ENCODE measurements around the gene MAP3K9. TPM values are rescaled to one million over a fixed set of nuclear protein-coding genes. Genes with fewer than 3 reads are reported as not detected.

Gene MAP3K9
- total and polyA plus RNA-seq, 10 donors, result 0.42 to 8.0 (median 3.7) TPM

DNA sequence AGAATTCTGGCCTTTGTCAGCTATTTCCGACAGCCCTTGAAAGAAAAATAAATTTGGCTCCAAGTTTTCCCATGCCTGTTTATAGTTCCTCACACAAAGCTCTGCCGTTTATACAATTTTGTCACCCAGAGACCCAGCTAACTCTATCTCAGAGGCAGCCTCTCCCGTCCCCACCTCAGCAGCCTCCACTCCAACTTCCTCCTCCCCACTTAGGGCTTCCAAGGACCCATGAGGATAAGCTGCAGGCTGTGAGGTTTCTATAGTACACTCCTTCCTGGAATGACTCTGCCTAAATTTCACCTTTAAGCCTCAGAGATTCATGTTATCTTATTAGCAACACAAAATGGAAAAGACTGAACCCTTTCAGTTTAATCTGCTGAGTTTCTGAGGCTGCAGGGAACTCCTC, 95.8 kb downstream of the MAP3K9 start:
- H3K36me3 ChIP-seq, result no peaks in the 10 kb centered on the region
- no peaks in the 10 kb centered on the region for H3K9me3 ChIP-seq
- no peaks in the 10 kb centered on the region for H3K27me3 ChIP-seq (replicated peaks in 1 of 7)
- 48 to 74% (median 56%) methylated on average over 3 of the region's 3 CpGs for WGBS, 5 donors
- no peak overlapping the region for H3K4me3 ChIP-seq
- H3K4me1 ChIP-seq, result peaks cover 0 to 23% (median 14%) of the 10 kb centered on the region in 6 donors
- DNase-seq, result no peak
- TF ChIP-seq POLR2AphosphoS5 (IDR thresholded peaks at IDR 0.05) (no peak), POLR2A (IDR thresholded peaks at IDR 0.05) (no peak)
- TF ChIP-seq, protein P1, sequence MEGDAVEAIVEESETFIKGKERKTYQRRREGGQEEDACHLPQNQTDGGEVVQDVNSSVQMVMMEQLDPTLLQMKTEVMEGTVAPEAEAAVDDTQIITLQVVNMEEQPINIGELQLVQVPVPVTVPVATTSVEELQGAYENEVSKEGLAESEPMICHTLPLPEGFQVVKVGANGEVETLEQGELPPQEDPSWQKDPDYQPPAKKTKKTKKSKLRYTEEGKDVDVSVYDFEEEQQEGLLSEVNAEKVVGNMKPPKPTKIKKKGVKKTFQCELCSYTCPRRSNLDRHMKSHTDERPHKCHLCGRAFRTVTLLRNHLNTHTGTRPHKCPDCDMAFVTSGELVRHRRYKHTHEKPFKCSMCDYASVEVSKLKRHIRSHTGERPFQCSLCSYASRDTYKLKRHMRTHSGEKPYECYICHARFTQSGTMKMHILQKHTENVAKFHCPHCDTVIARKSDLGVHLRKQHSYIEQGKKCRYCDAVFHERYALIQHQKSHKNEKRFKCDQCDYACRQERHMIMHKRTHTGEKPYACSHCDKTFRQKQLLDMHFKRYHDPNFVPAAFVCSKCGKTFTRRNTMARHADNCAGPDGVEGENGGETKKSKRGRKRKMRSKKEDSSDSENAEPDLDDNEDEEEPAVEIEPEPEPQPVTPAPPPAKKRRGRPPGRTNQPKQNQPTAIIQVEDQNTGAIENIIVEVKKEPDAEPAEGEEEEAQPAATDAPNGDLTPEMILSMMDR (IDR thresholded peaks at IDR 0.05 in 8 of 11, conservative IDR thresholded peaks at IDR 0.05 in 3 of 11), result no peak
- H3K27ac ChIP-seq, result peak overlapping the region in 4 of 8 donors; percentile 31 to 36 (median 36)
- intact Hi-C loops (cut with DNase I; ENCODE audit: low total_unique reads), result loop anchor here (5.0 kb wide), 1 partner anchor 91 kb away; no protein-coding TSS in a partner anchor

DNA sequence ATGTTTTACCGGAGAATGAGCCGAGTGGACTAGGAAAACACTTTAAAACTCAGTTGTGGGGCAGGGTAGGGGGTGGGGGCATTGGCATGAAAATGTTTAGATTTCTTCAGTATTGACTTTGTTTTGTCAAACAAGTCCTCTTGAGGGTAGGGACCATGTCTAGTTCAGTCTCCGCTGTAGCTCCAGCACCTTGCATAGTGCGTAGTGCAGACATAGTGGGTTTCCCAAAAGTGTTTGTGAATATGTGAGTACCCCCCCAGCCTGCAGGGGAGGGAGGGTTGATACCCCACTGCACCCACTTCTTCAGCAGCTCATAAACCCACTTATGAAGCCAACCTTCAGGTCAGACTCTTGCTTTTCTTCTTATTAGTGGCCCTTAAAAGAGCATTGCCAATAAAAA, 96.2 kb downstream of the MAP3K9 start:
- Histone ChIP-seq H3K4me3 (no peak overlapping the region), H3K4me1 (peaks cover 0 to 23% (median 14%) of the 10 kb centered on the region in 6 donors), H3K27me3 (replicated peaks in 1 of 7) (no peaks in the 10 kb centered on the region), H3K27ac (peak overlapping the region in 3 of 8 donors; percentile 31 to 36 (median 35)), H3K9me3 (no peaks in the 10 kb centered on the region), H3K36me3 (no peaks in the 10 kb centered on the region)
- 76 to 96% (median 90%) methylated on average over 4 of the region's 4 CpGs for WGBS, 5 donors
- DNase-seq, result no peak
- TF ChIP-seq POLR2A (IDR thresholded peaks at IDR 0.05) (no peak), POLR2AphosphoS5 (IDR thresholded peaks at IDR 0.05) (no peak)
- TF ChIP-seq, protein P1 (IDR thresholded peaks at IDR 0.05 in 8 of 11, conservative IDR thresholded peaks at IDR 0.05 in 3 of 11), result no peak
- intact Hi-C loops (cut with DNase I; ENCODE audit: low total_unique reads), result loop anchor here (5.0 kb wide), 1 partner anchor 91 kb away; no protein-coding TSS in a partner anchor

DNA sequence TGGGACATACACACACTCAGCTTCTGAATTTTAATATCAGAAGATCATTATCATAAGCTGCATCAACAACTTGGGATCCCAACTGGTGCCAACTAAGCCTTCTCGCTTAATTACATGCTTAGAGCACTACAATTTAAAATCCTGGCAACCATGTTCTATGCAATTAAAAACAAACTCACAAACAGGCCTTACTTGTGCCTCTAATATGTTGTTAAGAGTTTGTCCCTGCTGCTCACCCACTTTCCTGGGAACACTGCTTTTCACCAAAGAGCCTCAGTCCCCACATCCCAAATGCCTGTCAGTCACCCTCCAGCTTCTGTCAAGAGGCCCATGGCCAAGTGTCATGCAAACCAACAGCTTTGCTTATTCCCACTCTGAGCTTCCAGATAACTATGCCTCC, 97.9 kb downstream of the MAP3K9 start:
- WGBS, 5 donors, result 91 to 100% (median 97%) methylated on average over 1 of the region's 1 CpG
- TF ChIP-seq POLR2A (IDR thresholded peaks at IDR 0.05), result no peak
- TF ChIP-seq, protein P1 (IDR thresholded peaks at IDR 0.05 in 8 of 11, conservative IDR thresholded peaks at IDR 0.05 in 3 of 11), result no peak
- TF ChIP-seq POLR2AphosphoS5 (IDR thresholded peaks at IDR 0.05), result no peak
- no peaks in the 10 kb centered on the region for H3K27me3 ChIP-seq (replicated peaks in 1 of 7)
- no peak overlapping the region for H3K4me3 ChIP-seq
- DNase-seq, result no peak
- H3K36me3 ChIP-seq, result no peaks in the 10 kb centered on the region
- peaks cover 0 to 23% (median 14%) of the 10 kb centered on the region in 6 donors for H3K4me1 ChIP-seq
- intact Hi-C loops (cut with DNase I; ENCODE audit: low total_unique reads), result loop anchor here (5.0 kb wide), 1 partner anchor 89 kb away; no protein-coding TSS in a partner anchor
- H3K9me3 ChIP-seq, result no peaks in the 10 kb centered on the region
- H3K27ac ChIP-seq, result no peak overlapping the region

DNA sequence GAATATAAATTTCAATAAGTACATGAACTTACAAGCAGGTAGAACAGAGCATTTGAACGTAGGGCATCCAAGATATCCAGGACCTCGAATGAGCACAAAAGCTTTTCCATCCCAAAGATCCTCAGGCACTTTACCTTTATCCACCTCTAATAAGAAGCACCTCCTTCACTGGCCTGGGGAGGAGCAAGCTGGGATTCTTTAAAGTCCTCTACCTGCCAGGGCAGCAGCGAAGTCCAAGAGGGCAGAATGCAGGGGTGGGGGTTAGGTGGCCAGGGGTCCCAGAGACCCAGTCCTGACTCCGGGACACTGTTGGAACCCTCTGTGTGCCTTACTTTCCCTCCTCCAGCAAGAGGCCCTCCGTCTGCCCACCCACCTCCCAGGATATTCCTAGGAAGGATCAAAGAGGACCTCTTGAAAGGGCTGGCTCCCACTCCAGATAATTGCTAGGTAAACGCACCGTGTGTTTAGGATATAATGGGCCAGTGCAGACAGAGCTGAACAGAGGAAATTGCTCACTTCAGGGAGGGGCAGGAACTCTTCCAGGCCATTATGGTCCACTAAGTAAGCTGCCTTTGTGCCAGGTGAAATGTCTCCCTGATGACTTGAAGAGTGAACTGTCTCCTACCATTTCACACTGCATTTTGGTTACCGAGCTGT, 99.5 kb downstream of the MAP3K9 start:
- Histone ChIP-seq H3K27me3 (replicated peaks in 1 of 7) (no peaks in the 10 kb centered on the region), H3K4me3 (no peak overlapping the region), H3K27ac (no peak overlapping the region), H3K36me3 (no peaks in the 10 kb centered on the region), H3K4me1 (peaks cover 0 to 23% (median 14%) of the 10 kb centered on the region in 6 donors), H3K9me3 (no peaks in the 10 kb centered on the region)
- intact Hi-C loops (cut with DNase I; ENCODE audit: low total_unique reads), result loop anchor here (5.0 kb wide), 1 partner anchor 88 kb away; no protein-coding TSS in a partner anchor
- TF ChIP-seq POLR2AphosphoS5 (IDR thresholded peaks at IDR 0.05) (no peak), POLR2A (IDR thresholded peaks at IDR 0.05) (no peak)
- TF ChIP-seq, protein P1 (IDR thresholded peaks at IDR 0.05 in 8 of 11, conservative IDR thresholded peaks at IDR 0.05 in 3 of 11), result no peak
- no peak for DNase-seq
- WGBS, 5 donors, result 77 to 89% (median 82%) methylated on average over 8 of the region's 8 CpGs
